K562 (cell line): ENCODE data around the gene PMFBP1. TPM values are rescaled to one million over a fixed set of nuclear protein-coding genes. Genes with fewer than 3 reads are reported as not detected.

Experiments used
- ARID1B ChIP-seq: fragments of 450-650 bp; IDR thresholded peaks from 2 replicates; pipeline ENCODE4 v1.6.1; 2016; ENCODE audit warnings: antibody characterized with exemption, mild to moderate bottlenecking, inconsistent platforms
- ATF1 ChIP-seq, 2 experiments: fragments of 450-650 bp in 1 of 2; IDR thresholded peaks; 2 replicates each; pipeline ENCODE4 v1.6.1; 2016; ENCODE audit warnings: missing compliant biosample characterization in 1 of 2, missing genetic modification characterization in 1 of 2
- CREB5 ChIP-seq: fragments of 250-450 bp; sonication (Bioruptor Pico); IDR thresholded peaks from 2 replicates; pipeline ENCODE4 v1.5.0; 2020; ENCODE audit warnings: mild to moderate bottlenecking
- ESRRA ChIP-seq: fragments of 450-650 bp; IDR thresholded peaks from 2 replicates; pipeline ENCODE4 v1.6.1; 2014; ENCODE audit warnings: low read depth, mild to moderate bottlenecking, moderate library complexity, borderline replicate concordance
- FOSL1 ChIP-seq: fragments of 200-800 bp; sonication (Bioruptor generic); conservative IDR thresholded peaks from 2 replicates; pipeline ENCODE4 v1.6.1; 2016; ENCODE audit warnings: missing genetic modification characterization, missing compliant biosample characterization
- NFIC ChIP-seq: fragments of 450-650 bp; IDR thresholded peaks from 2 replicates; pipeline ENCODE4 v1.6.1; 2017; ENCODE audit warnings: mild to moderate bottlenecking, inconsistent platforms
- NR2C1 ChIP-seq, 2 experiments: fragments of 450-650 bp; IDR thresholded peaks; 2 replicates each; pipeline ENCODE4 v1.6.1; 2017; ENCODE audit warnings: mild to moderate bottlenecking in 2 of 2, antibody characterized with exemption in 1 of 2, inconsistent platforms in 1 of 2, missing compliant biosample characterization in 1 of 2, missing genetic modification characterization in 1 of 2
- NR2C2 ChIP-seq, 2 experiments: fragments of 200-800 bp in 1 of 2; sonication (Bioruptor generic) in 1 of 2; sonication (generic) in 1 of 2; formaldehyde crosslinking in 1 of 2; IDR thresholded peaks; 2 replicates each; pipeline versions ENCODE4 v1.6.1 to v1.8.0; 2016 to 2022; ENCODE audit warnings: mild to moderate bottlenecking in 1 of 2, missing compliant biosample characterization in 1 of 2, missing genetic modification characterization in 1 of 2, missing genetic modification reagents in 1 of 2
- POU5F1 ChIP-seq: fragments of 150-350 bp; IDR thresholded peaks from 2 replicates; pipeline ENCODE4 v1.6.1; 2014; ENCODE audit warnings: borderline replicate concordance, low read length, low read depth, mild to moderate bottlenecking; ENCODE audit not compliant: partially characterized antibody
- RBM15 ChIP-seq: fragments of 200-400 bp; formaldehyde crosslinking; IDR thresholded peaks from 2 replicates; pipeline ENCODE4 v1.6.1; 2018; ENCODE audit warnings: mild to moderate bottlenecking, low read length, moderate library complexity; ENCODE audit not compliant: insufficient read depth
- SMARCE1 ChIP-seq: fragments of 450-650 bp; IDR thresholded peaks from 2 replicates; pipeline ENCODE4 v1.7.1; 2016; ENCODE audit warnings: mild to moderate bottlenecking
- USF1 ChIP-seq: sonication (generic); formaldehyde crosslinking; IDR thresholded peaks from 2 replicates; pipeline ENCODE4 v1.9.0; 2022; ENCODE audit warnings: mild to moderate bottlenecking, missing genetic modification reagents
- ZNF146 ChIP-seq: IDR thresholded peaks from one replicate; pipeline ENCODE4 v1.6.1; 2018; ENCODE audit warnings: missing compliant biosample characterization; ENCODE audit not compliant: unreplicated experiment
- ZNF589 ChIP-seq: fragments of 200-800 bp; sonication (Bioruptor generic); IDR thresholded peaks from 2 replicates; pipeline ENCODE4 v1.6.1; 2016; ENCODE audit warnings: low read depth, missing genetic modification characterization, missing compliant biosample characterization
- ZSCAN32 ChIP-seq: fragments of 450-650 bp; formaldehyde crosslinking; IDR thresholded peaks from 2 replicates; pipeline ENCODE4 v1.4.0; 2020; ENCODE audit warnings: mild to moderate bottlenecking, moderate library complexity
- polyA plus RNA-seq, 8 experiments: library from polyadenylated mRNA; depleted of rRNA in 4 of 8; stranded (reverse) in 5 of 8; unstranded in 3 of 8; fragments of >200 nt; fragmentation: Nextera tagmentation in 2 of 8; fragmentation: Illumina TruSeq in 1 of 8; extraction: Ambion mirVana in 2 of 8; extraction: Trizol in 1 of 8; gene quantifications; 2 replicates each; pipeline versions ENCODE4 v1.2.1 to v1.2.3, GENCODE V29; 2011 to 2014; ENCODE audit warnings: inconsistent platforms in 1 of 8, missing spikeins in 1 of 8
- total RNA-seq, 7 experiments: library from RNA; depleted of rRNA in 6 of 7; stranded (reverse); fragments of >200 nt in 6 of 7; fragmentation: Illumina TruSeq in 2 of 7; extraction: Trizol in 2 of 7; gene quantifications; 2 replicates each; pipeline versions ENCODE4 v1.2.1 to v1.2.3, GENCODE V29; 2011 to 2021; ENCODE audit warnings: low replicate concordance in 1 of 7
- TF ChIP-seq, protein P1 (sequence below), 2 experiments: fragments of 450-650 bp; IDR thresholded peaks; 2 replicates each; pipeline ENCODE4 v1.6.1; 2018; ENCODE audit warnings: mild to moderate bottlenecking in 2 of 2, low read depth in 1 of 2; ENCODE audit not compliant: partially characterized antibody in 2 of 2
- TF ChIP-seq, protein P2 (sequence below): fragments of 200-800 bp; sonication (Bioruptor generic); IDR thresholded peaks from 2 replicates; pipeline ENCODE4 v1.6.1; 2017; ENCODE audit warnings: missing genetic modification characterization, missing compliant biosample characterization
- TF ChIP-seq, protein P3 (sequence below): sonication (generic); IDR thresholded peaks from 2 replicates; pipeline ENCODE4 v1.6.1; 2016

The PMFBP1 gene
- total and polyA plus RNA-seq, 9 of the 15 experiments (the other 6 are each of a cell fraction or from before 2014, with no cell fraction given), result 0.13 to 0.91 (median 0.47) TPM

DNA sequence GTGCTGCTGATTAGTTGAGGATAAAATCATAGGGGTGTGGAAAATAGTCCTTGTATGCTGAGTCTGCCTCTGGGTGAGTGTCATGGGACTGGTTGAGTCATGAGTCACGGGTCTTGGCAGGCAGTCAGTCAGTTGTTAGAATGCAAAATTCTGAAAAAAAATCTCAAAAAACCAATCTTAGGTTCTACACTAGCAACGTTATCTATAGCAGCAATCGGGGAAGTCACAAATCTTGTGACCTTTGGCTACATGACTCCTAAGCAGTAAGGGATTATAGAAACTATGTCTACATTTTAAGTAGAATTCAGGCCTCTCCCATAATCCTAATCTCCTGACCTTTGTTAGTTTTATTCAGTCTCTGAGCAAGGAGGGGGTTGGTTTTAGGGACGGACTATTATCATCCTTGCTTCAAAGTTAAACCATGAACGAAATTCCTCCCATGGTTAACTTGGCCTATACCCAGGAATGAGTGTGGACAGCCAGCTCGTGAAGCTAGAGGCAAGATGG lies 18.0 kb upstream of the PMFBP1 start (continued):
- TF ChIP-seq USF1 (CRISPR knock-in tag) (no peak), NFIC (peak; percentile 21; the same call in 1 of the 2 replicates), NR2C2 (CRISPR knock-in tag; IDR thresholded peaks at IDR 0.05) (no peak), NR2C2 (tag; IDR thresholded peaks at IDR 0.05) (peak; percentile 85), ARID1B (peak; percentile 40), ZNF589 (0 out of 2 replicates have a peak, but pooled peaks have one; percentile 46), POU5F1 (no peak), ESRRA (no peak), ATF1 (CRISPR knock-in tag; IDR thresholded peaks at IDR 0.05) (no peak), ATF1 (tag; IDR thresholded peaks at IDR 0.05) (0 out of 2 replicates have a peak, but pooled peaks have one; percentile 10), NR2C1 (IDR thresholded peaks at IDR 0.05) (no peak), NR2C1 (tag; IDR thresholded peaks at IDR 0.05) (0 out of 2 replicates have a peak, but pooled peaks have one; percentile 19), CREB5 (CRISPR knock-in tag) (no peak), SMARCE1 (peak; percentile 59; the same call in 1 of the 2 replicates), ZNF146 (CRISPR knock-in tag) (no peak), RBM15 (no peak), ZSCAN32 (CRISPR knock-in tag) (peak; percentile 96), FOSL1 (tag) (peak; percentile 95)
- TF ChIP-seq, protein P1, sequence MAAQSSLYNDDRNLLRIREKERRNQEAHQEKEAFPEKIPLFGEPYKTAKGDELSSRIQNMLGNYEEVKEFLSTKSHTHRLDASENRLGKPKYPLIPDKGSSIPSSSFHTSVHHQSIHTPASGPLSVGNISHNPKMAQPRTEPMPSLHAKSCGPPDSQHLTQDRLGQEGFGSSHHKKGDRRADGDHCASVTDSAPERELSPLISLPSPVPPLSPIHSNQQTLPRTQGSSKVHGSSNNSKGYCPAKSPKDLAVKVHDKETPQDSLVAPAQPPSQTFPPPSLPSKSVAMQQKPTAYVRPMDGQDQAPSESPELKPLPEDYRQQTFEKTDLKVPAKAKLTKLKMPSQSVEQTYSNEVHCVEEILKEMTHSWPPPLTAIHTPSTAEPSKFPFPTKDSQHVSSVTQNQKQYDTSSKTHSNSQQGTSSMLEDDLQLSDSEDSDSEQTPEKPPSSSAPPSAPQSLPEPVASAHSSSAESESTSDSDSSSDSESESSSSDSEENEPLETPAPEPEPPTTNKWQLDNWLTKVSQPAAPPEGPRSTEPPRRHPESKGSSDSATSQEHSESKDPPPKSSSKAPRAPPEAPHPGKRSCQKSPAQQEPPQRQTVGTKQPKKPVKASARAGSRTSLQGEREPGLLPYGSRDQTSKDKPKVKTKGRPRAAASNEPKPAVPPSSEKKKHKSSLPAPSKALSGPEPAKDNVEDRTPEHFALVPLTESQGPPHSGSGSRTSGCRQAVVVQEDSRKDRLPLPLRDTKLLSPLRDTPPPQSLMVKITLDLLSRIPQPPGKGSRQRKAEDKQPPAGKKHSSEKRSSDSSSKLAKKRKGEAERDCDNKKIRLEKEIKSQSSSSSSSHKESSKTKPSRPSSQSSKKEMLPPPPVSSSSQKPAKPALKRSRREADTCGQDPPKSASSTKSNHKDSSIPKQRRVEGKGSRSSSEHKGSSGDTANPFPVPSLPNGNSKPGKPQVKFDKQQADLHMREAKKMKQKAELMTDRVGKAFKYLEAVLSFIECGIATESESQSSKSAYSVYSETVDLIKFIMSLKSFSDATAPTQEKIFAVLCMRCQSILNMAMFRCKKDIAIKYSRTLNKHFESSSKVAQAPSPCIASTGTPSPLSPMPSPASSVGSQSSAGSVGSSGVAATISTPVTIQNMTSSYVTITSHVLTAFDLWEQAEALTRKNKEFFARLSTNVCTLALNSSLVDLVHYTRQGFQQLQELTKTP (IDR thresholded peaks at IDR 0.05; ENCODE audit: low read depth in 1 of 2, partially characterized antibody in 2 of 2), result peak in 1 of 2 experiments; percentile 35
- TF ChIP-seq, protein P2, sequence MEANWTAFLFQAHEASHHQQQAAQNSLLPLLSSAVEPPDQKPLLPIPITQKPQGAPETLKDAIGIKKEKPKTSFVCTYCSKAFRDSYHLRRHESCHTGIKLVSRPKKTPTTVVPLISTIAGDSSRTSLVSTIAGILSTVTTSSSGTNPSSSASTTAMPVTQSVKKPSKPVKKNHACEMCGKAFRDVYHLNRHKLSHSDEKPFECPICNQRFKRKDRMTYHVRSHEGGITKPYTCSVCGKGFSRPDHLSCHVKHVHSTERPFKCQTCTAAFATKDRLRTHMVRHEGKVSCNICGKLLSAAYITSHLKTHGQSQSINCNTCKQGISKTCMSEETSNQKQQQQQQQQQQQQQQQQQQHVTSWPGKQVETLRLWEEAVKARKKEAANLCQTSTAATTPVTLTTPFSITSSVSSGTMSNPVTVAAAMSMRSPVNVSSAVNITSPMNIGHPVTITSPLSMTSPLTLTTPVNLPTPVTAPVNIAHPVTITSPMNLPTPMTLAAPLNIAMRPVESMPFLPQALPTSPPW (CRISPR knock-in tag), result 0 out of 2 replicates have a peak, but pooled peaks have one; percentile 15
- TF ChIP-seq, protein P3, sequence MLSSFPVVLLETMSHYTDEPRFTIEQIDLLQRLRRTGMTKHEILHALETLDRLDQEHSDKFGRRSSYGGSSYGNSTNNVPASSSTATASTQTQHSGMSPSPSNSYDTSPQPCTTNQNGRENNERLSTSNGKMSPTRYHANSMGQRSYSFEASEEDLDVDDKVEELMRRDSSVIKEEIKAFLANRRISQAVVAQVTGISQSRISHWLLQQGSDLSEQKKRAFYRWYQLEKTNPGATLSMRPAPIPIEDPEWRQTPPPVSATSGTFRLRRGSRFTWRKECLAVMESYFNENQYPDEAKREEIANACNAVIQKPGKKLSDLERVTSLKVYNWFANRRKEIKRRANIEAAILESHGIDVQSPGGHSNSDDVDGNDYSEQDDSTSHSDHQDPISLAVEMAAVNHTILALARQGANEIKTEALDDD, result peak; percentile 32; the same call in 1 of the 2 replicates
